ENCODE measurements around the gene BRD2.
"Not testable (repeated sequence)": the region's sequence is repeated elsewhere in the genome, so short reads cannot be mapped to it uniquely, and the experiment has no call there.

The BRD2 gene

GRCh38 chr6:32940656-32941213, 27.7 kb upstream of the BRD2 start, which contains the start of gene HLA-DMB:
Gene HLA-DMB (minus strand): TSS chr6:32941028. CDS start chr6:32940807, 221 bp downstream.
- TF ChIP-seq CTCF (IDR thresholded peaks at IDR 0.05), result no peak
- H3K36me3 ChIP-seq, result no peaks in the 10 kb centered on the region
- peak within 1 kb of the TSS; percentile 66 for H3K27ac ChIP-seq
- H3K4me1 ChIP-seq (ENCODE audit: control insufficient read depth in 1 of 2, insufficient read depth in 1 of 2, low read depth in 1 of 2, low read length in 1 of 2), result peaks cover 78 to 80% of the 10 kb centered on the region in 2 experiments
- H3K9me3 ChIP-seq, result no peaks in the 10 kb centered on the region
- peak within 1 kb of the TSS; percentile 24 to 60 for H3K4me3 ChIP-seq (ENCODE audit: low read depth in 1 of 2, low read length in 1 of 2)
- no peaks in the 10 kb centered on the region for H3K27me3 ChIP-seq

- peaks cover 74 to 75% of the 10 kb centered on the region in 2 experiments for H3K4me1 ChIP-seq (ENCODE audit: control insufficient read depth in 1 of 2, insufficient read depth in 1 of 2, low read depth in 1 of 2, low read length in 1 of 2)
- no peaks in the 10 kb centered on the region for H3K27me3 ChIP-seq
- H3K27ac ChIP-seq, result peak overlapping the region; percentile 66
- peak overlapping the region in 1 of 2 experiments; percentile 60 for H3K4me3 ChIP-seq (ENCODE audit: low read depth in 1 of 2, low read length in 1 of 2)
- no peaks in the 10 kb centered on the region for H3K36me3 ChIP-seq
- TF ChIP-seq CTCF (IDR thresholded peaks at IDR 0.05), result no peak
- no peaks in the 10 kb centered on the region for H3K9me3 ChIP-seq
Measured at GRCh38 chr6:32941214-32941768, 27.1 kb upstream of the BRD2 start.

- Histone ChIP-seq H3K27ac (peak overlapping the region; percentile 95), H3K4me1 (ENCODE audit: control insufficient read depth in 1 of 2, insufficient read depth in 1 of 2, low read depth in 1 of 2, low read length in 1 of 2) (peaks cover 60 to 62% of the 10 kb centered on the region in 2 experiments)
- H3K36me3 ChIP-seq; H3K27me3 ChIP-seq; H3K4me3 ChIP-seq (ENCODE audit: low read depth in 1 of 2, low read length in 1 of 2); H3K9me3 ChIP-seq: not testable (repeated sequence)
Measured at GRCh38 chr6:32942555-32943123, 25.8 kb upstream of the BRD2 start.

- TF ChIP-seq CTCF (IDR thresholded peaks at IDR 0.05), result no peak
- Histone ChIP-seq H3K4me1 (ENCODE audit: control insufficient read depth in 1 of 2, insufficient read depth in 1 of 2, low read depth in 1 of 2, low read length in 1 of 2) (peaks cover 49 to 51% of the 10 kb centered on the region in 2 experiments), H3K27ac (peak overlapping the region; percentile 95), H3K36me3 (no peaks in the 10 kb centered on the region), H3K9me3 (no peaks in the 10 kb centered on the region), H3K4me3 (ENCODE audit: low read depth in 1 of 2, low read length in 1 of 2) (peak overlapping the region; percentile 56 to 60), H3K27me3 (no peaks in the 10 kb centered on the region)
Measured at GRCh38 chr6:32943864-32944649, 24.3 kb upstream of the BRD2 start.

- H3K36me3 ChIP-seq, result no peaks in the 10 kb centered on the region
- H3K27ac ChIP-seq, result peak overlapping the region; percentile 95
- H3K4me3 ChIP-seq (ENCODE audit: low read depth in 1 of 2, low read length in 1 of 2), result peak overlapping the region in 1 of 2 experiments; percentile 56
- TF ChIP-seq CTCF (IDR thresholded peaks at IDR 0.05), result no peak
- H3K4me1 ChIP-seq (ENCODE audit: control insufficient read depth in 1 of 2, insufficient read depth in 1 of 2, low read depth in 1 of 2, low read length in 1 of 2), result peaks cover 48 to 49% of the 10 kb centered on the region in 2 experiments
- H3K27me3 ChIP-seq, result no peaks in the 10 kb centered on the region
- H3K9me3 ChIP-seq, result no peaks in the 10 kb centered on the region
Measured at GRCh38 chr6:32945108-32945760, 23.2 kb upstream of the BRD2 start.
